ENCODE data around the gene SMIM1. TPM values are rescaled to one million over a fixed set of nuclear protein-coding genes. Genes with fewer than 3 reads are reported as not detected.

SMIM1 gene
- total RNA-seq, 1 experiment from 2014 or later, result 5.5 TPM

- H3K27me3 ChIP-seq (ENCODE audit: insufficient read depth, low read length), result no peaks in the 10 kb centered on the region
- H3K79me2 ChIP-seq (ENCODE audit: insufficient read depth, low read length), result peaks cover 51% of the 10 kb centered on the region
- TF ChIP-seq SP1 (IDR thresholded peaks at IDR 0.05; ENCODE audit: low read depth) (no peak), ELF1 (IDR thresholded peaks at IDR 0.05; ENCODE audit: borderline replicate concordance, low read depth) (no peak), CTCF (IDR thresholded peaks at IDR 0.05 in 2 of 3, conservative IDR thresholded peaks at IDR 0.05 in 1 of 3; ENCODE audit: borderline replicate concordance in 1 of 3, insufficient read depth in 1 of 3, low read depth in 2 of 3, low read length in 2 of 3) (no peak), EGR1 (IDR thresholded peaks at IDR 0.05; ENCODE audit: low read depth) (no peak), RAD21 (IDR thresholded peaks at IDR 0.05; ENCODE audit: low read depth) (no peak), FOSL1 (IDR thresholded peaks at IDR 0.05; ENCODE audit: low read depth) (no peak), REST (IDR thresholded peaks at IDR 0.05; ENCODE audit: low read depth) (no peak), EZH2 (IDR thresholded peaks at IDR 0.05) (no peak), TCF7L2 (IDR thresholded peaks at IDR 0.05; ENCODE audit: borderline replicate concordance, extremely low read depth, insufficient read depth, insufficient read length) (no peak), JUND (IDR thresholded peaks at IDR 0.05) (no peak), ATF3 (IDR thresholded peaks at IDR 0.05) (no peak), CBX3 (IDR thresholded peaks at IDR 0.05; ENCODE audit: low read depth) (no peak), EZH2phosphoT487 (IDR thresholded peaks at IDR 0.05; ENCODE audit: borderline replicate concordance) (no peak), CEBPB (IDR thresholded peaks at IDR 0.05; ENCODE audit: low read depth) (no peak), YY1 (IDR thresholded peaks at IDR 0.05; ENCODE audit: extremely low read depth, insufficient replicate concordance, low read depth, low read length) (no peak), SRF (IDR thresholded peaks at IDR 0.05; ENCODE audit: low read depth) (no peak), SIN3A (IDR thresholded peaks at IDR 0.05; ENCODE audit: low read depth) (no peak), ZBTB33 (IDR thresholded peaks at IDR 0.05; ENCODE audit: extremely low read depth, insufficient replicate concordance, low read length) (no peak)
- H3K9me3 ChIP-seq (ENCODE audit: control insufficient read depth in 1 of 2, insufficient read depth in 1 of 2, low read depth in 1 of 2, low read length in 2 of 2), result no peaks in the 10 kb centered on the region
- H3K9me2 ChIP-seq (ENCODE audit: insufficient read depth), result no peaks in the 10 kb centered on the region
- intact Hi-C loops (cut with micrococcal nuclease), result no loop called here
- no peak overlapping the region for H3K9ac ChIP-seq (ENCODE audit: low read length)
- no peak overlapping the region for H3K4me3 ChIP-seq (replicated peaks in 1 of 2; ENCODE audit: low read depth in 1 of 2, low read length in 2 of 2)
- no peak overlapping the region for H3K4me2 ChIP-seq (ENCODE audit: low read length)
- ChIA-PET POLR2A (no interaction called here), RAD21 (ENCODE audit: low non-redundant PET in 1 of 2, low total read pairs in 2 of 2, uncharacterized antibody in 2 of 2, unreplicated experiment in 2 of 2) (no interaction called here), CTCF (no interaction called here)
- H2AFZ ChIP-seq (ENCODE audit: low read depth, low read length, poor library complexity, severe bottlenecking), result no peak overlapping the region
- H3K4me1 ChIP-seq (ENCODE audit: control insufficient read depth in 1 of 2, insufficient read depth in 2 of 2, low read length in 2 of 2), result no peaks in the 10 kb centered on the region
- no peak for ATAC-seq
- no TSS peak for BruUV-seq (replicated peaks)
- H3K27ac ChIP-seq (ENCODE audit: low read depth, low read length), result no peak overlapping the region
- H4K20me1 ChIP-seq (ENCODE audit: insufficient read depth), result no peaks in the 10 kb centered on the region
- no peak for DNase-seq (ENCODE audit: low read depth, low spot score)
- peaks cover 8 to 24% of the 10 kb centered on the region in 2 experiments for H3K36me3 ChIP-seq (ENCODE audit: control insufficient read depth in 1 of 2, insufficient read depth in 2 of 2, low read length in 2 of 2)
Measured at GRCh38 chr1:3787745-3788605, 15.4 kb downstream of the SMIM1 start.
